Measurements from ENCODE around the gene SEMA7A.
"Not testable (repeated sequence)": the region's sequence is repeated elsewhere in the genome, so short reads cannot be mapped to it uniquely, and the experiment has no call there.

SEMA7A gene, protein sequence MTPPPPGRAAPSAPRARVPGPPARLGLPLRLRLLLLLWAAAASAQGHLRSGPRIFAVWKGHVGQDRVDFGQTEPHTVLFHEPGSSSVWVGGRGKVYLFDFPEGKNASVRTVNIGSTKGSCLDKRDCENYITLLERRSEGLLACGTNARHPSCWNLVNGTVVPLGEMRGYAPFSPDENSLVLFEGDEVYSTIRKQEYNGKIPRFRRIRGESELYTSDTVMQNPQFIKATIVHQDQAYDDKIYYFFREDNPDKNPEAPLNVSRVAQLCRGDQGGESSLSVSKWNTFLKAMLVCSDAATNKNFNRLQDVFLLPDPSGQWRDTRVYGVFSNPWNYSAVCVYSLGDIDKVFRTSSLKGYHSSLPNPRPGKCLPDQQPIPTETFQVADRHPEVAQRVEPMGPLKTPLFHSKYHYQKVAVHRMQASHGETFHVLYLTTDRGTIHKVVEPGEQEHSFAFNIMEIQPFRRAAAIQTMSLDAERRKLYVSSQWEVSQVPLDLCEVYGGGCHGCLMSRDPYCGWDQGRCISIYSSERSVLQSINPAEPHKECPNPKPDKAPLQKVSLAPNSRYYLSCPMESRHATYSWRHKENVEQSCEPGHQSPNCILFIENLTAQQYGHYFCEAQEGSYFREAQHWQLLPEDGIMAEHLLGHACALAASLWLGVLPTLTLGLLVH

DNA sequence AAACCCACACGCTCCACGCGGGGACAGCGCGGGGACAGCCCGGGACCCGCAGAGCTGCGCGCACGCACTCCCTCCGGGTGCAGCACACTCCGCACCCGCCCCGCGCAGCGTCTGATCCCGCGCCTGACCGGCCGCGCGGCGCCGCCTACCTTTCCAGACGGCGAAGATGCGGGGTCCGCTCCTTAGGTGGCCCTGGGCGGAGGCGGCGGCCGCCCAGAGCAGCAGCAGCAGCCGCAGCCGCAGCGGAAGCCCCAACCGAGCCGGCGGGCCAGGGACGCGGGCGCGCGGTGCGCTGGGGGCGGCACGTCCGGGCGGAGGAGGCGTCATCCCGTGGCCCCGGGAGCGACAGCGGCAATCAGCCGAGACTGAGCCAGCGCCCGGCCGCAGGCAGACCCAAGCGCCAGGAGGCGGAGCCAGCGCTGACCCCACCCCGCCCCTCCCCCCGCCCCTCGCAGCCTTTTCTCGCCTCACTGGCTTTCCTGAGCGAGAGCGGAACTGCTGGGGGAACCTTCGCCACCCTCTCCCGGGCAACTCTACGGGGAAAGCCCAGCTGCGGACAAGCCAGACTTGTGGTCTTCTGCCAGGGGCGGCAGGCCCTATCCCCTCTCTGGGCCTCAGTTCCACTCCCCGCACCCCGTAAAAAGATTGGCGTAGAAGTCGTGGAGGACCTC lies at the start of gene SEMA7A:
Gene SEMA7A, minus strand, starts transcription at position 367 of the 671 bp plus-strand sequence. Its CDS starts 40 bp downstream, at position 327.
- peak; percentile 80 to 98 (median 86) for DNase-seq
- intact Hi-C loops (cut with DNase I), result no loop called here

DNA sequence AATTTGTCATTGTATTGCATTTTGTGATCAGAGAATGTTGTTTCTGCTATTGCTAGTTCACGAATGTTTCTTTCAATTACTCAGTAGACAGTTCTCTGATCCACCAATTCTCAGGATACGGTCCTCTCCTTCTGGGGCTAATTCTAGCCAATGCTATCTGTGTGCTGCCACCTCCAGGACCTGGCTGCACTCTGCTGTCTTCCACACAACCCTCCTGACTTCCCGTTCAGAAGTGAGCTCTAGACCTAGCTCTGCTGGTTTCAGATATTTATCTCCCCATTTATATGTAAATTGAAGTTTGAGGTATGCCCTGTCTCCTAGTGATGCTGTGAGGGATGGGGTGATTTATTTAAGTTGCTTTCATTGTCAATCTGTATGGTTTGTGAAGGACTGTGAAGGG lies 48.9 kb upstream of the SEMA7A start:
- no peak for DNase-seq
- intact Hi-C loops (cut with DNase I), result no loop called here

DNA sequence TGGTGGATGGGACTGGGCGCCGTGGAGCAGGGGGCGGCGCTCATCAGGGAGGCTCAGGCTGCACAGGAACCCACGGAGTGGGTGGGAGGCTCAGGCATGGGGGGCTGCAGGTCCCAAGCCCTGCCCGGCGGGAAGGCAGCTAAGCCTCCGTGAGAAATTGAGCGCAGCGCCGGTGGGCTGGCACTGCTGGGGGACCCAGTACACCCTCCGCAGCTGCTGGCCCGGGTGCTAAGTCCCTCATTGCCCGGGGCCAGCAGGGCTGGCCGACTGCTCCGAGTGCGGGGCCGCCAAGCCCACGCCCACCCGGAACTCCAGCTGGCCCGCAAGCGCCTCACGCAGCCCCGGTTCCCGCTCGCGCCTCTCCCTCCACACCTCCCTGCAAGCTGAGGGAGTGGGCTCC lies 46.6 kb upstream of the SEMA7A start:
- intact Hi-C loops (cut with DNase I); DNase-seq: not testable (repeated sequence)

DNA sequence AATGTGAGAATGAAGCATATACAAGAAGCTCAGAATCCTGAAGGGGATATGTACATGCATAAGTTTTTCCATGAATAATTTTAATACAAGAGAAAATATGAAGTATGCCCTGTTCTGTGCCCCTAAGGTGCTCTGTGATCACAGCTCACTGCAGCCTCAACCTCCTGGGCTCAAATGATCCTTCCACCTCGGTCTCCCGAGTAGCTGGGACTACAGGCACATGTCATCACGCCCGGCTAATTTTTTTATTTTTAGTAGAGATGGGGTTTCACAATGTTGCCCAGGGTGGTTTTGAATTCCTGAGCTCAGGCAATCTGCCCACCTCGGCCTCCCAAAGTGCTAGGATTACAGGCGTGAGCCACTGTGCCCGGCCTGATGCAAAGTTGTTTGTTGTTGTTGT lies 37.9 kb upstream of the SEMA7A start:
- intact Hi-C loops (cut with DNase I); DNase-seq: not testable (repeated sequence)

DNA sequence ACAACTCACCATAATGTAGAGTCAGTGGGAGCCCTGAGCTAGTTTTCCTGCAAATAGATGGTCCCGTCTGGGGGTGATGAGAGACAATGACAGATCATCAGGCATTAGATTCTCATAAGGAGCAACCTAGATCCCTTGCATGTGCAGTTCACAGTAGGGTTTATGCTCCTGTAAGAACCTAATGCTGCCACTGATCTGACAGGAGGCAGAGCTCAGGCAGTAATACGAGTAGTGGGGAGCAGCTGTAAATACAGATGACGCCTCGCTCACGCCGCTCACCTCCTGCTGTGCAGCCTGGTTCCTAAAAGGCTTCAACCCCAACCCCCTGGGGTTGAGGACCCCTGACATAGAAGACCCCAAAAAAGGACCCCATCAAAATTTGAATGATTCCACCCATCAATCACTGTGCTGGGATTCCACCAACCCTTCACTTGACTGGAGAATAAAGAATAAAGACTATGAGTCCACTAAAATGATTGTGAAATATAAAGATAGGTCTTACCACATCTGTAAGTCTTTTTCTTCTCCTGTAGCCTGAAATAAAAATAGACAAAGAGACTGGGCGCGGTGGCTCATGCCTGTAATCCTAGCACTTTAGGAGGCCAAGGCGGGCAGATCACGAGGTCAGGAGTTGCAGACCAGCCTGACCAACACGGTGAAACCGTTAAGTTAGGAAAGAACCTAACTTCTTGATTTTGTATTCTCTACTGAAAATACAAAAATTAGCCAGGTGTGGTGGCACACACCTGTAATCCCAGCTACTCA lies 37.1 kb upstream of the SEMA7A start:
- no peak for DNase-seq
- intact Hi-C loops (cut with DNase I), result no loop called here

DNA sequence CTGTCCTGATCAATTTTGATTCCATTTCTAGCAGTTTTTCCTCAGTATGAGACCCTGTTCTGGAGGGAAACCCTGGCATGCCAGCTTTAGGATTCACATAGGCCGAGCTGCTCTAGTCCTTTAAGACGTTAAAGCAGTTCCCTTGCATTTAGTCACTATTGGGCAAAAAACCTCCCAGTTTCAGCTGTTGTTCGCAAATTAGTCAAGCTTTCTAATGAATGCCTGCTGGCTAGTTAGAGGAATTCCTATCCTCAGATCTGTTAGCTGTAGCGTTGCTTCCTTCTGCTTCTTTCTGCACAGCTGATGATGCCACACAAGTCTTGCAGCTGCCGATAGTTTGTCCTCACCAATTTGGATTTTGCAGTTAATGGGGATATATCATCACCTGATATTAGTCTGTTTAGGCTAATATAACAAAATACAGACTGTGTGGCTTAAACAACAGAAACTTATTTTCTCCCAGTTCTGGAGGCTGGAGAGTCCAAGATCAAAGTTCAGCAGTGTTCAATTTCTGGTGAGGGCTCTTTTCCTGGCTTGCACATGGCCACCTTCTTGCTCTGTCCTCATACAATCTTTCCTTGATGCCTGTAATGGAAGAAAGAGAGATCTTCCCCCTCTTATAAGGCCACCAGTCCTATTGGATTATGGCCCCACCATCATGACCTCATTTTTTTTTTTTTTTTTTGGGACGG lies 34.7 kb upstream of the SEMA7A start:
- intact Hi-C loops (cut with DNase I), result no loop called here
- no peak for DNase-seq

DNA sequence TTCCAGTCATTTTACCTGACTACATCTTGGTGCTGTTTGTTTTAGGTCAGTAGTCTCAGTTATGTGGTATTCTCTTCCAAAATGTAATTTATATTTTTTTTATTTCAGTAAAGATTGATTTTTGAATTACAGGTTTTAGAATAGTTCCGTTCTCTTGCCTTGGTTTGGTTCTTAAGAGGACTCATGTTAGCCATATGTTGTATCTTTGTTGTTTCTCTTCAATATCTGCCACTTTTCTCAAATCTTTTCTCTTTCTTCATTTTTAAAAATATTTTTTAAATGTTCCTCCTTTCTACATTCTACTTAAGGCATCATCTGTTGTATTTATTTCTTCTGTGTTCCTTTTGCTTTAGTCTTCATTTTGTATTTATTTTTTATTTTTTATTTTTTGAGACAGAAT lies 32.8 kb upstream of the SEMA7A start:
- intact Hi-C loops (cut with DNase I), result no loop called here
- no peak for DNase-seq

DNA sequence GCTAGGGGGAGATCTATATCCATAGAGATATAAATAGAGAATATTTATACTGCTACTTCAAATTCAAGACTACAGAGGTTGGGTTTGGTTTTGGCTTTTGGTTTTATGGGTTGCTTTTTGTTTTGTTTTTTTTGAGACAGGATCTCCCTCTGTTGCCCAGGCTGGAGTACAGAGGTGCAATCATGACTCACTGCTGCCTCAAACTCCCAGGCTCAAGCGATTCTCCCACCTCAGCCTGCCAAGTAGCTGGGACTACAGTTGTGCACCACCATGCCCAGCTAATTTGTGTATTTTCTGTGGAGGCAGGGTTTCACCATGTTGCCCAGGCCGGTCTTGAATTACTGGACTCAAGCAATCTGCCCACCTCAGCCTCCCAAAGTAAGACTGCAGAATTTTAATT lies 31.1 kb upstream of the SEMA7A start:
- intact Hi-C loops (cut with DNase I), result loop anchor here (5.0 kb wide), 1 partner anchor 152 kb away; the partner anchor contains the start of gene CLK3
- DNase-seq, result no peak

DNA sequence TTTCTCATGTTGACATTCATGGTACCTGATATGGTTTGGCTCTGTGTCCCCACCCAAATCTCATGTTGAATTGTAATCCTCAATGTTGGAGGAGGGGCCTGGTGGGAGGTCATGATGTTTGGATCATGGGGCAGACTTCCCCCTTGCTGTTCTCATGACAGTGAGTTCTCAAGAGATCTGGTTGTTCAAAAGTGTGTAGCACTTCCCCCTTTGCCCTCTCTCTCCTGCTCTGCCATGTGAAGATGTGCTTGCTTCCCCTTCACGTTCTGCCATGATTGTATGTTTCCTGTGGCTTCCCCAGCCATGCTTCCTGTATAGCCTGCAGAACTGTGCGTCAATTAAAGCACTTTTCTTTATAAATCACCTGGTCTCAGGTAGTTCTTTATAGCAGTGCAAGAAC lies 30.5 kb upstream of the SEMA7A start:
- intact Hi-C loops (cut with DNase I), result loop anchor here (5.0 kb wide), 1 partner anchor 153 kb away; the partner anchor contains the start of gene CLK3
- no peak for DNase-seq

DNA sequence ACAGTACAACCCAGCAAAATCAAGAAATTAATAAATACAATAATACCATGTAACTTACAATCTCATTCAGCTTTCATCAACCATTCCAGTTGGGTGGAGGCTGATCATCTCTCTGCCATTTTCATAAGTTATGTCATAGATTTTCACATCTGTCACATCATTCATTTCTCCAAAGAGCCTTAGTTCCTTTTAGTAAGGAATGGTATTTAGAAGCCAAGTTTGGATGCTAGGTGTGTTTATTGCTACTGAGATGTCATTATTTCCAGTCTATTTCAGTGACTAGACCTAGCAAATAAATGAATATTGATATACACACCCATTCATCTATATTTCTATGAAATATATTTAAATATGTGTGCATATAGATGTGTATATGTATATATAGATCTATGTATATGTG lies 29.9 kb upstream of the SEMA7A start:
- DNase-seq, result no peak
- intact Hi-C loops (cut with DNase I), result loop anchor here (5.0 kb wide), 1 partner anchor 154 kb away; the partner anchor contains the start of gene CLK3

DNA sequence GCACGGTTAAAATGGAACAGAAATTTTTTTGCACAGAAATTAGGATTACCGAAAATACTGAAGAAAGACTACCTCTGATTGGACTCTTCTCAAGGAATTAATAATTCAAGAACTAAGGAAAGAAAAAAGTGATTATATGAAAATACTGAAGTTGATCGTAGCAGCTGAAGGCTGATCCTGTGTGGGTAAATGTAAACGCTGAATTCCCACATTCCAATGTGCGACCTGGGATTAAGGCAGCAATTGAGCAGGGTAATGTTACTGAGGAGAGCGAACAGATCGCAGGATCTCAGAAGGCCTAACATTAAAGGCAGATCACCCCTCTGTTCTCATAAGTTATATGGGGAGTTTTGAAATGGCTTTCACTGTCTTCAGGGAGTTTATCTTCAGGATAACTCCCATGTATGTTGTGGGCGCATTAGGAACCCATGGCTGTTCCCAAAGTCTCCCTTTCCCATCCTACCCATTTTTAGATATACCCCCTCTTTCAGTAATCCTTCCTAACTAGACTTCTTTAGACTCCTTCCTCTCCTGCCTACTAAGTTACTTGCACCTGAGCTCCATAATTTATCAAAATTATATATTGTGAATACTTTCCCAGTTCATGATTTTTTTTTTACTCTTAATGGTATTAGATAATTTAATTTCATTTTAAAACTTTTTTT lies 28.2 kb upstream of the SEMA7A start:
- intact Hi-C loops (cut with DNase I), result loop anchor here (2.0 to 5.0 kb wide), 2 partner anchors 79 to 155 kb away; partner anchors contain the start of genes ARID3B and CLK3
- no peak for DNase-seq

DNA sequence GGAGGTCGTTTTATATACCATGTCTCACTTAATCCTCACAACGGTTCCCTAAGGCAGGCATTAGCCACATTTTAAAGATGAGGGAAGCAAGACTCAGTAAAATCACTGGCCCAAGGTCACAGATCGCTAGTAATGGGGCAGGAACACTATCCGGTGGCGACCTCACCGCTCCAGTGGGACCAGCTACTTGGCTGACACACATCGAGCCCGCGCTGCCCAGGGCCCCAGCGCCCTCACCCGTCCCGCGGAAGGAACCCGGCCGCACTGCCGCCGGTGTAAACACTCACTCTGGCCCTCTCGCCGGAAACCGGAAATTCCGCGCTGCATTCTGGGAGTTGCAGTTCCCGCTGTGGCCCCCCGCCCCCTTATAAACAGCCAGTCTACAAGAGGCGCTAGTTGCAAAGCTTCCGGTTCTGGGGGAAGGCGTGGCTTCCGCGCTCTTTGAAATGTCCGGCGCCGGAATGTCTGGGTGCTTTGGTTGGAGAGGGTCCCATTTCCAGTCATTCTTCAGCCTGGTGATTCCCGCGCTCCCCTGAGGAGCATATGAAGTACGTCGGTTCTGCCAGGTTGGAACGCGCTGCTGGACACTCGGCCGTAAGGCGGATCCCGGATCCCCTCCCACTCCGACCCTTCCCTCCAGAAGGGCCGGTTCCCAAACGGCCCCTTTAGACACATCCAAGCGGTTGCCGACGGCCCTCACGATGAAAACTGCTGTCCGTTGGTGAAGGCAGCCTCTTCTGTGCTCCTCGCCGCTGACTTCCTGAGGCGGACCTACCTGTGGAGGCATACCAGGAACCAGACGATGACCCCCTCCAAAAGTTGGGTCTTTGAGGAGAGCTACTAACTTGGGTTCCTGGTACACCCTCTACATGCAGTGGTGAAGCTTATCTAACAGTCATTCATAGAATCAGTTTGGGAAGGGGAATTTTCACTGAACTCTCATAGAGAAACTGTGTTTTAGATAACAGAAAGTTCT lies 27.4 kb upstream of the SEMA7A start, which contains the start of gene UBL7:
Gene UBL7, minus strand, starts transcription at position 290 of the 976 bp plus-strand sequence. CDS start 2,293 bp downstream, outside the sequence.
- intact Hi-C loops (cut with DNase I), result loop anchor here (2.0 to 5.0 kb wide), 2 partner anchors 80 to 156 kb away; partner anchors contain the start of genes ARID3B and CLK3
- DNase-seq, result peak; percentile 96 to 100 (median 98)

DNA sequence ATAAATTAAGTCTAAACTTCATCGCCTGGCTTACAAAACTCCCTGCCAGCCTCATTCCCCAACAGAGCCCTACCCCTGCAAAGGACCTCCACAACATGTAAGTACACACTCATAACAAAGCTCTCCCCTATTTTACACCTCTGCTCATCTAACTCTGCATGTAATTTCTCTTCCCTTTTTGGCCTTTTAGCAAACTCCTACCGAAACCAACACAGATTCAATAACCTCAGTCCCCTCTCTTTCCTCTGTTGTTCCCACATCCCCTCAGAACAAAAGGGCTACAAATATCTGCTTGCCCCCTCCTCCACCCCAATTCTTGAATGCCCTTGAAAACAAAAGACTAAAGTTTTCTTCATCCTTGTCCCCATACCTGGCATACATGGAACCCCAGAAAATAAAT lies 26.5 kb upstream of the SEMA7A start:
- intact Hi-C loops (cut with DNase I), result loop anchor here (2.0 to 5.0 kb wide), 2 partner anchors 81 to 157 kb away; partner anchors contain the start of genes ARID3B and CLK3
- no peak for DNase-seq

DNA sequence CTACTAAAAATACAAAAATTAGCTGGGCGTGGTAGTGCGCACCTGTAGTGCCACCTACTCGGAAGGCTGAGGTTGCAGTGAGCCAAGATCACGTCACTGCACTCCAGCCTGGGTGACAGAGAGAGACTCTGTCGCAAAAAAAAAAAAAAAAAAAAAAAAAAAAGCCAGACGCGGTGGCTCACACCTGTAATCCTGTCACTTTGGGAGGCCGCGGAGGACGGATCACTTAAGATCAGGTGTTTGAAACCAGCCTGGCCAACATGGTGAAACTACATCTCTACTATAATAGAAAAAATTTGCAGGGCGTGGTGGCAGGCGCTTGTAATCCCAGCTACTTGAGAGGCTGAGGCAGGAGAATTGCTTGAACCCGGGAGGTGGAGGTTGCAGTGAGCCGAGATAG lies 26.0 kb upstream of the SEMA7A start:
- not testable (repeated sequence) for DNase-seq
- intact Hi-C loops (cut with DNase I), result loop anchor here (2.0 to 5.0 kb wide), 2 partner anchors 81 to 158 kb away; partner anchors contain the start of genes ARID3B and CLK3

DNA sequence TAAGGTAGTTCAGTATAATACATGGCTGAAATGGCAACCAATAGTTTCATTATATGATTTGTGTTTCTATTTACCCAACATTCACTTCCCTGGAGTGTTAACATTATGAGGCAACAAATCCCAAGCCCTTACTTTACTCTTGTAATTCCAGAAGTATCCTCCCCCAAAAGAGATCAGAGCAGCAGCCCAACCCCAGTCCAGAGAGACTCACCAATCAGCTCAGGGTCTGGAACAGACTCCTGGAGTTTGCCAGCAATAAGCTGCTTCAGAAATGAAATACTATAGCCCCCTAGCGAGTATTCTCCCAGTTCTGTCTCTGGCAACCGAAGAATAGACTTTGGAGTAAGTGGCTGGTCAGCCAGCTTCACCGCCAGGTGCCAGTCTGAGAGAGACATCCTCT lies 24.7 kb upstream of the SEMA7A start:
- intact Hi-C loops (cut with DNase I), result no loop called here
- DNase-seq, result no peak

DNA sequence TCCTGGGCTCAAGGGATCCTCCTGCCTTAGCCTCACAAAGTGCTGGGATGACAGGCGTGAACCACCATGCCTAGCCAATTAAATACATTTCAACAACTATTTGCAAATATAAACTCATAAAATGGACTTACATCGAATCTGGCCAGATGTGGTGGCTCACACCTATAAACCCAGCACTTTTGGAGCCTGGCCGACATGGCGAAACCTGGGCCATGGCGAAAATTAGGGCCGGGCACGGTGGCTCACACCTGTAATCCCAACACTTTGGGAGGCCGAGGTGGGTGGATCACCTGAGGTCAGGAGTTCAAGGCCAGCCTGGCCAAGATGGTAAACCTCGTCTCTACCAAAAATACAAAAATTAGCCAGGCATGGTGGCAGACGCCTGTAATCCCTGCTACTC lies 23.3 kb upstream of the SEMA7A start:
- DNase-seq; intact Hi-C loops (cut with DNase I): not testable (repeated sequence)

DNA sequence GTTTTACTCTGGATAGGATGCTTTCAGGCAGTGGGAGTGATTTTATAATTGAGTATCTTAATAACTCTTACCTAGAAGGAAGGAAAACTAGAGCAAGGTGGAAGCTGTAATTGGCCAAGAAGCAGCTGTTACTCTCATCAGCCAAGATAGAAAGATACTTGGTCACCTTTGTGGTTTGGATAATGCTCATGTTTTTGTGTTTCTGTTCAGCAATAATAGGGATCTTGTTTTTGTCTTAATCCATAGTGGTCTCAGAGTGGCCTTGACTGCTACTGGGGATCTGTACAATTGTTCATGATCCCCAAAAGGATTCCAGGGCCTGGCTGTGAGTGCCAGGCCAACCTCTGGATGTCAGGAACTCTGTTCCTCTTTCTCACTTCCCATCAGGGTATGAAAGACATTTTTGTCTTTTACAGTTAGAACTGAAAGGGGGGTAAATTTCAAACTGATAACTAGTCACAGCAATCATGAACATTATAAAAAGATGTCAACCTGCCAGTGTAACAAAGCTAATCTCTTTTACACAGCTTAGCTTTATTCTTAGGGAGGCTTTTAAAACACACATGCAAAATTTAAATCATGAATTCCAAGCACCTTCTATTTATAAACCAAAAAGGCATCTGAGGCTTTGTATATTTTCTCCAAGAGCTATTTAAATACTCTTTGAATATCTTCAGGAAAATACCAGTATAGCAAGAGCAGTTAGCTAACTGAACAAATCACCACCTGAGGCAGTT lies 21.2 kb upstream of the SEMA7A start:
- intact Hi-C loops (cut with DNase I), result no loop called here
- DNase-seq, result peak in 1 of 10 donors; percentile 2

Measured in posterior cingulate gyrus (tissue), 11 donors.